ENCODE data around the gene PRG2. TPM values are rescaled to one million over a fixed set of nuclear protein-coding genes. Genes with fewer than 3 reads are reported as not detected.
A peak's percentile ranks its signal among the peaks of the same experiment; 100 is the strongest.

The PRG2 gene
- total RNA-seq, 2 donors from 2014 or later: 3.9 to 5.2 TPM

- Mint-ChIP-seq H3K36me3 (ENCODE audit: insufficient read depth in 2 of 2) (peaks cover 2 to 13% of the 10 kb centered on the region in 2 donors), H3K4me1 (ENCODE audit: low read depth) (peaks cover 19% of the 10 kb centered on the region), H3K9me3 (no peaks in the 10 kb centered on the region), H3K4me3 (no peak overlapping the region), H3K27ac (no peak overlapping the region), H3K27me3 (ENCODE audit: low read depth) (no peaks in the 10 kb centered on the region)
- ATAC-seq (replicated peaks in 1 of 2): no peak
- DNase-seq: no peak
Observed at GRCh38 chr11:57399972-57400578, 9.6 kb upstream of the PRG2 start.

DNA sequence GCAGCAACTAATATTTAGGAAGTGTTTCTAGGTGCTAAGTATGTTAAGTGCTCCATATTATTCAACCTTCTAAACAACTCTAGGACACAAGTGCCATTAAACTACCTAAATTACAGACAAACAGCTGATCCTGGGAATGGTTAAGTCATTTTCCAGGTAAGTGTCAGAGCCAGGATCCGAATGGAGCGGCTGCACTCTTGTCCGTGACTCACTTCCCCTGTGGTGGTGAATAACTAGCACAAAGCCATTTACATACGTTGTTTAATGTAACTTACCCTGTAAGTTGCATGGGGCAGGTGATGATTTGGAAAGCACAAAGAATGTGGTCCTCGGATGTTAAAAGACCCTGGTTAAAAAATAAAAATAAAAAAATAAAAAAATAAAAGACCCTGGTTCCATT lies 8.8 kb upstream of the PRG2 start:
- H3K9me3 Mint-ChIP-seq: no peaks in the 10 kb centered on the region
- peaks cover 10% of the 10 kb centered on the region for H3K4me1 Mint-ChIP-seq (ENCODE audit: low read depth)
- H3K27me3 Mint-ChIP-seq (ENCODE audit: low read depth): no peaks in the 10 kb centered on the region

GRCh38 chr11:57397394-57397990 lies 7.0 kb upstream of the PRG2 start:
- Mint-ChIP-seq H3K36me3 (ENCODE audit: insufficient read depth in 2 of 2) (no peaks in the 10 kb centered on the region), H3K4me1 (ENCODE audit: low read depth) (no peaks in the 10 kb centered on the region), H3K27ac (no peak overlapping the region), H3K4me3 (no peak overlapping the region), H3K27me3 (ENCODE audit: low read depth) (no peaks in the 10 kb centered on the region), H3K9me3 (no peaks in the 10 kb centered on the region)
- DNase-seq (no peak), ATAC-seq (replicated peaks in 1 of 2) (no peak)

More for the DNA sequence above, 8.8 kb upstream of the PRG2 start:
- Mint-ChIP-seq H3K4me3 (no peak overlapping the region), H3K27ac (no peak overlapping the region), H3K36me3 (ENCODE audit: insufficient read depth in 2 of 2) (peaks cover 0 to 6% of the 10 kb centered on the region in 2 donors)
- DNase-seq (no peak), ATAC-seq (replicated peaks in 1 of 2) (no peak)

GRCh38 chr11:57396744-57397143 lies 6.3 kb upstream of the PRG2 start:
- Mint-ChIP-seq H3K27ac (no peak overlapping the region), H3K36me3 (ENCODE audit: insufficient read depth in 2 of 2) (no peaks in the 10 kb centered on the region), H3K27me3 (ENCODE audit: low read depth) (no peaks in the 10 kb centered on the region), H3K4me1 (ENCODE audit: low read depth) (no peaks in the 10 kb centered on the region), H3K4me3 (no peak overlapping the region), H3K9me3 (no peaks in the 10 kb centered on the region)
- DNase-seq: no peak
- no peak for ATAC-seq (replicated peaks in 1 of 2)

DNA sequence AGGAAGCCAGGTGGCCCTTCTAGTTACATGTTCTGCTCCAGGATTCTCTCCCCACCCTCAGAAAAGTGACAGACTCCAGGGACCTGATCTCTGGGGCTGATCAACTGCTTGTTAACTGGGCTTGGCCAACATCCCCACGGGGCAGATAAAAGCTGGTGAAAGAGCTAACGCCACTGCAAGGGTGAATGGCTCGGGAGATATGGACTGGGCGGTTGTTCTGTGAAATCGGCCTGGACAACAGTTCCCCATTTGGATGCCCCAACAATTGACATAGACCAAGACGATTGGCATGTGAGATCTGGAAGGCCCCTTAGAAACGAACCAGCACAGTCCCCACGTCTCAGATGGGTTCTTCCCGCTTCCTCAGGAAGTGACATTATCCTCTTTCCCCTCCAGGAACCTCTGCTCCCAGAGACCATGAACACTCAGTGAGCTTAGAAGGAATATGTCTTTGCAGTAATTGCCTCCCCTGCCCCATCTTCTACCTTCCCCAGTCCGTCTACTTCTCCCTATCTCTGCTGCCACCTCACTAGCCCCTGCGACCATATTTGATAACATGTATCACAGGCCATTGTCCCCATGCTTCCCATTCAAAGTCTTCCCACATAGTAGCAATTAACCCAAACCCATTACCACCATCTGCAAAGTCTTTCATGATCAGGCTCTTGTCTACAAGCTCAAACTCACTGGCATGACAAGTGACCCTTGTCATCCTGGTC lies 5.6 kb upstream of the PRG2 start:
- DNase-seq: no peak
- no peaks in the 10 kb centered on the region for H3K27me3 Mint-ChIP-seq (ENCODE audit: low read depth)
- H3K9me3 Mint-ChIP-seq: no peaks in the 10 kb centered on the region
- H3K4me1 Mint-ChIP-seq (ENCODE audit: low read depth): no peaks in the 10 kb centered on the region
- H3K4me3 Mint-ChIP-seq: no peak overlapping the region
- ATAC-seq (replicated peaks in 1 of 2): no peak
- no peaks in the 10 kb centered on the region for H3K36me3 Mint-ChIP-seq (ENCODE audit: insufficient read depth in 2 of 2)
- no peak overlapping the region for H3K27ac Mint-ChIP-seq

- H3K9me3 Mint-ChIP-seq: no peaks in the 10 kb centered on the region
- no peak for ATAC-seq (replicated peaks in 1 of 2)
- H3K27me3 Mint-ChIP-seq (ENCODE audit: low read depth): no peaks in the 10 kb centered on the region
- H3K4me1 Mint-ChIP-seq (ENCODE audit: low read depth): no peaks in the 10 kb centered on the region
- no peak for DNase-seq
- H3K4me3 Mint-ChIP-seq: no peak overlapping the region
- no peaks in the 10 kb centered on the region for H3K36me3 Mint-ChIP-seq (ENCODE audit: insufficient read depth in 2 of 2)
- no peak overlapping the region for H3K27ac Mint-ChIP-seq
Observed at GRCh38 chr11:57394203-57394965, 3.9 kb upstream of the PRG2 start.

DNA sequence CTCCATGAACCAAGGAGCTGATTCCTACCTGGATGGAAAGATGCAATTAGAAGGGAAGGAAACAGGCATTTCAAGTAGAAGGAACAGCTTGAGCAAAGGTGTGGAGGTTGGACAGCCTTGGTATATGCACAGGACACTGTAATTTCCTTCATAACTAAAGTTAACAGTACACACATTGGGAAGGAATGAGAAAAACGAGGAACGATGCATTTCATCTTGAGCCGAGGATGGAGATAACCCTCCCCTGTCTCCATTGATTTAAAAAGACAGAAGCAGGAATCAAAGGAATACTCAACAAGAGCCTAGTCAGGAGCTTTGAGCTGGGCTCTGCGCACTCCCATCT lies 2.3 kb upstream of the PRG2 start:
- H3K9me3 Mint-ChIP-seq: no peaks in the 10 kb centered on the region
- ATAC-seq (replicated peaks in 1 of 2) (no peak), DNase-seq (no peak)
- H3K4me1 Mint-ChIP-seq (ENCODE audit: low read depth): no peaks in the 10 kb centered on the region
- H3K4me3 Mint-ChIP-seq: no peak overlapping the region
- H3K27ac Mint-ChIP-seq: no peak overlapping the region
- no peaks in the 10 kb centered on the region for H3K36me3 Mint-ChIP-seq (ENCODE audit: insufficient read depth in 2 of 2)
- H3K27me3 Mint-ChIP-seq (ENCODE audit: low read depth): no peaks in the 10 kb centered on the region

- Mint-ChIP-seq H3K27me3 (ENCODE audit: low read depth) (no peaks in the 10 kb centered on the region), H3K4me1 (ENCODE audit: low read depth) (no peaks in the 10 kb centered on the region), H3K9me3 (no peaks in the 10 kb centered on the region), H3K27ac (no peak overlapping the region), H3K36me3 (ENCODE audit: insufficient read depth in 2 of 2) (no peaks in the 10 kb centered on the region), H3K4me3 (no peak overlapping the region)
- ATAC-seq (replicated peaks in 1 of 2): no peak
- no peak for DNase-seq
Observed at GRCh38 chr11:57392066-57392762, 1.8 kb upstream of the PRG2 start.

DNA sequence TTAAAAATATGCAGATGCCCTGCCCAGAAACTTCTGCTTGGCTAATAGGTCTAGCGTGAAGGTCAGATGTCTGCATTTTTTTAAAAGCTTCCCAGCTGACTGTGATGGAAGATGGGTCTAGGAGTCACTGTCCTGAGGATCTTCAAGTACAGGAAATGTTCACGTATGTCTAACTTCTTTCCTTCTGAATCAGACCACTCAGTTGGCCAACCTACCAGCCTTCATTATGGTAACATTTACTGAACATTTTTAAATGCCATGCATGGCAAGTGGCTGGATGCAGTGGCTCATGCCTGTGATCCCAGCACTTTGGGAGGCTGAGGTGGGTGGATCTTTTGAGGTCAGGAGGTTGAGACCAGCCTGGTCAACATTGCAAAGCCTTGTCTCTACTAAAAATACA lies 1.1 kb upstream of the PRG2 start:
- no peak overlapping the region for H3K27ac Mint-ChIP-seq
- no peaks in the 10 kb centered on the region for H3K36me3 Mint-ChIP-seq (ENCODE audit: insufficient read depth in 2 of 2)
- no peak for ATAC-seq (replicated peaks in 1 of 2)
- no peak for DNase-seq
- H3K9me3 Mint-ChIP-seq: no peaks in the 10 kb centered on the region
- no peak overlapping the region for H3K4me3 Mint-ChIP-seq
- H3K4me1 Mint-ChIP-seq (ENCODE audit: low read depth): no peaks in the 10 kb centered on the region
- no peaks in the 10 kb centered on the region for H3K27me3 Mint-ChIP-seq (ENCODE audit: low read depth)

- Mint-ChIP-seq H3K9me3 (no peaks in the 10 kb centered on the region), H3K4me3 (no peak overlapping the region), H3K36me3 (ENCODE audit: insufficient read depth in 2 of 2) (no peaks in the 10 kb centered on the region), H3K27me3 (ENCODE audit: low read depth) (peaks cover 2% of the 10 kb centered on the region), H3K4me1 (ENCODE audit: low read depth) (no peaks in the 10 kb centered on the region), H3K27ac (peak overlapping the region; percentile 36)
- no peak for ATAC-seq (replicated peaks in 1 of 2)
- DNase-seq: no peak
Observed at GRCh38 chr11:57391111-57391510, 661 bp upstream of the PRG2 start.

DNA sequence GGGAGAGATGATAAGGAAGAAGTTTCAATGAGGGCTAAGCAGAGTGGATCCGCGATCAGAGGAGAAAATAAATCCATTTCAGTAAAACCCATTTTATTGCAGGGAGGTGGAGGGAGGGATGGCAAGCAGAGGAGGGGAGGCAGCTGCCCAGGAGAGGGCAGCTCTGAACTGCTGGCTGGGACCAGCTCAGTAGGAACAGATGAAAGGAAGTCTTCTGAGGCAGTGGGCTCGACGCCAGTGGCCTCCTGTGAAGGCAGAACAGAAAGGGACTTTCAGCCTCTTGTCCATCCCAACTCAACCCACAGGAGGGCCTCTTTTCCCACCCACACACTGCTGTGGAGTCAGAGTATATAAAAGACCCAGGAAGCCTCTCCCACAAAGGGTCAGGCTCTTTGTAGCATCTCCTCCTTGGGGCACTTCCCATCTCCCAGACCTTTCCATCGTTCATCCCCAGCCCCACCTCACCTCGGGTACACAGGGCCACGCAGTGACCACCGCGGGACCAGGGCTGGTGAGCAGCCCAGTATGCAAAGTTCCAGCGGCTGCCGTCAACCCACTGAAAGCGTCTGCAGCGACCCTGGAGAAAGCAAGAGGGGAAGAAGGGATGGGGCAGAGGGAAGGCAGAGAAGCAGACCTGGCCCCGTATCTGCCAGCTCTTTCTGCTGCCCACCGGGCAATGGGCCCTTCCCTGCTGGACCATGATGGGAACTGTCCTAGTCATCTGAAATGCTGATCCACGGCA lies 3.0 kb downstream of the PRG2 start:
- DNase-seq (no peak), ATAC-seq (replicated peaks in 1 of 2) (peak in 1 of 2 donors; percentile 20)
- H3K27me3 Mint-ChIP-seq (ENCODE audit: low read depth): peaks cover 7% of the 10 kb centered on the region
- H3K4me1 Mint-ChIP-seq (ENCODE audit: low read depth): no peaks in the 10 kb centered on the region
- no peaks in the 10 kb centered on the region for H3K36me3 Mint-ChIP-seq (ENCODE audit: insufficient read depth in 2 of 2)
- no peaks in the 10 kb centered on the region for H3K9me3 Mint-ChIP-seq
- H3K4me3 Mint-ChIP-seq: no peak overlapping the region
- H3K27ac Mint-ChIP-seq: no peak overlapping the region

DNA sequence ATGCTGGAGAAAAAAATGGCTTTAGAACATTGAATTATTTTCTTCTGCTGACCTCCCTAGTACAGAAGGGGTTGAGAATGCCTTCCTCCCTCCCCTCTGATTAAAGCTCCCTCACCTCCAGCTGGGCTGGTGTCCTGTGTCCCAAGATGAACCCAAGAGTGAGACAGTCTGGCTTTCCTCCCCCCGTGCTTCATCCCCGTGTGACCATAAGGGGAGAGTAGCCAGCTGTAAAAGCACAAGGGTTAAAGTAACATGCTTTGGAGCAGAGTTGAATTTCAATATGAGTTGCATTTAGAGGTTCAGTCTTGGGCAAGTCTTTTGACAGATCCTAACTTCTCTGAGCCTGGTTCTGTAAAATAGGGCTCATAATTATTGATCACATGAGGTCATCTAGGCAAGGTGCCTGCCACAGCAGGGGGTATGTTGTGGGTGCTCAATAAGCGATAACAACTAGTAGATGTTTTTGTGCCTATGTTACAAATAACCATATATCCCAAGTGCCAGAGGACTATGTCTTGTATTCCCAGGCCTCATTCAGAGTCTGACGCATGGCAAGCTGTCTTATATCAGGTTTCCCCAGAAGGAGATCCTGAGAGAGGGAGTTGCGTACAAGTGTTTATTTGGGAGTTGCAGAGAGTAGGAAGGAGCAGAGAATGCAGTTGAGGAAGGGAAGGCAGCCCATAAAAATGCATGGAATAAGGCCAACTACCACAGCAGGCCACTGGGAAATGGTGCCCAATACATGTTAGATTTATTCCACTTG lies 4.1 kb downstream of the PRG2 start:
- Mint-ChIP-seq H3K27ac (no peak overlapping the region), H3K27me3 (ENCODE audit: low read depth) (peaks cover 7% of the 10 kb centered on the region), H3K4me1 (ENCODE audit: low read depth) (no peaks in the 10 kb centered on the region), H3K4me3 (no peak overlapping the region), H3K9me3 (no peaks in the 10 kb centered on the region), H3K36me3 (ENCODE audit: insufficient read depth in 2 of 2) (no peaks in the 10 kb centered on the region)
- ATAC-seq (replicated peaks in 1 of 2): no peak
- no peak for DNase-seq
